Kidney (tissue), 14 donors: ENCODE measurements around the gene FBLN1. TPM values are rescaled to one million over a fixed set of nuclear protein-coding genes. Genes with fewer than 3 reads are reported as not detected.
A peak's percentile ranks its signal among the peaks of the same experiment; 100 is the strongest.

Source experiments
- DNase-seq, 5 donors: peaks; one replicate each; pipeline ENCODE4 v3.0.0-alpha.2; 2013 to 2020
- FAIRE-seq: peaks from 2 replicates; lab custom pipeline; 2012; peaks lifted over from hg19 to GRCh38; lab: Jason Lieb, UNC
- H3K27ac ChIP-seq, 2 donors: one replicate each; pipeline ENCODE4 v1.7.0; 2013; ENCODE audit warnings: low read depth in 2 of 2, low read length in 2 of 2, inconsistent platforms in 1 of 2
- H3K27me3 ChIP-seq: one replicate; pipeline ENCODE4 v1.7.1; 2013; ENCODE audit warnings: low read length, inconsistent platforms; ENCODE audit not compliant: control insufficient read depth, insufficient read depth
- H3K36me3 ChIP-seq, 3 donors: one replicate each; pipeline versions ENCODE4 v1.7.0 to v1.7.1; 2013; ENCODE audit warnings: low read length in 3 of 3, control low read depth in 1 of 3, inconsistent platforms in 1 of 3; ENCODE audit not compliant: insufficient read depth in 3 of 3, control insufficient read depth in 2 of 3
- H3K4me1 ChIP-seq, 3 donors: one replicate each; pipeline versions ENCODE4 v1.7.0 to v1.7.1; 2013; ENCODE audit warnings: low read length in 3 of 3, inconsistent platforms in 1 of 3, low read depth in 1 of 3; ENCODE audit not compliant: control insufficient read depth in 2 of 3, insufficient read depth in 2 of 3
- H3K4me3 ChIP-seq, 3 donors: one replicate each; pipeline versions ENCODE4 v1.7.0 to v1.8.1; 2013; ENCODE audit warnings: low read length in 3 of 3, control low read depth in 1 of 3, inconsistent platforms in 1 of 3
- H3K9ac ChIP-seq, 3 donors: one replicate each; pipeline versions ENCODE4 v1.7.0 to v1.7.1; 2013; ENCODE audit warnings: low read length in 3 of 3, control low read depth in 1 of 3, inconsistent platforms in 1 of 3
- H3K9me3 ChIP-seq, 3 donors: one replicate each; pipeline versions ENCODE4 v1.7.0 to v1.7.1; 2013; ENCODE audit warnings: low read length in 3 of 3, control low read depth in 1 of 3, inconsistent platforms in 1 of 3; ENCODE audit not compliant: control insufficient read depth in 2 of 3, insufficient read depth in 1 of 3
- CTCF ChIP-seq: IDR thresholded peaks from 3 replicates; pipeline ENCODE4 v1.5.1; 2012; ENCODE audit warnings: mild to moderate bottlenecking, moderate library complexity, borderline replicate concordance; ENCODE audit not compliant: insufficient read depth; ENCODE audit errors: extremely low read depth
- intact Hi-C: fragments of 100-400 bp; cut with DNase I; formaldehyde crosslinking; loops from one replicate; pipeline ENCODE4 v1.11.1; 2022
- polyA plus RNA-seq: library from polyadenylated mRNA; stranded (reverse); fragments of 350-450 nt; fragmentation: Illumina TruSeq; extraction: RNeasy Lipid Tissue Mini Kit (QIAGEN cat#74804); gene quantifications from one replicate; pipeline ENCODE4 v1.2.3, GENCODE V29; 2014; ENCODE audit warnings: low read depth, low replicate concordance; ENCODE audit not compliant: insufficient read depth
- total RNA-seq: library from RNA; stranded (reverse); fragmentation: NEBNext Ultra II Directional; extraction: Animal tissue kit (Norgen Biotek cat#: 25700); gene quantifications from one replicate; pipeline ENCODE4 v1.2.1, GENCODE V29; 2021
- donor health status: control.
- donor health status: control.
- donor health status: control.
- donor health status: control.
- donor health status: control.
- donor health status: DM: yes; HTN: yes; CAD: no.
- donor health status: Normal renal cell carcinoma (clear cell type).

FBLN1 gene
- total and polyA plus RNA-seq, 2 donors from 2014 or later: 23.3 to 105 TPM

DNA sequence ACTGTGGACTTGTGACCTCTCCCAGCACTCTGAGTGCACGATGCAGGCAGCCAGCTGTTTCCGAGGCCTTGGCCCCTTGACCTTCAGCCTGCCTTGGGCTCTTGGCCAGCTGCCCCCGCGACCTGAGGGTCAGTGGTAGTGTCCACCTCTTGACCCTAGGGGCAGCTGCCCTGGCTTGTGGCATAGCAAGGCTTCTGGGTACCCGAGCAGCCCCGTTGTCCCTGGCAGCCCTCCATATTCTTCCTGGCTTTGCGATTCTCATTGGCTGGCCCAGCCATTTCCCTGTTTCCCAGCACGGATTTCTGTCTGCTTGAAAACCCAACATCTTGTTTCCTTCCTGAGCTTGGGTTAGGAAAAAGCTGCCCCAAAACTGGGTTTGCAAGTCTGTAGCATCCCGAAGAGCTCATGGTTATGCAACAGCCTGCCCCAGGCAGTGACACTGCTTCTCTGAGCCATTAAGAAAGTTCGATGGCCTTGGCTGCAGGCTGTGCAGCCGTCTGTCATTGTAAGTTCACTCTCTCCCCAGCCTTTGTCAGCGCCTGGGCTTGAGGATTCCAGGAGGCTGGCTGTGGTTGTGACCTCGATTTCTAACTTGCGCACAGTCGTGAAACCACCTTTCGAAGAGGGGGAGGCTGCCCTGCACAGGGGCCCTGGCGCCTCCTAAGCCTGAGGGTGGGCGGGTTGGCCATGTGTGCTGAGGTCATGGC, 48.8 kb downstream of the FBLN1 start:
- DNase-seq (peak in 2 of 5 donors; percentile 50 to 92), FAIRE-seq (no peak)
- Histone ChIP-seq H3K9me3 (no peaks in the 10 kb centered on the region), H3K4me3 (no peak overlapping the region), H3K36me3 (no peaks in the 10 kb centered on the region), H3K27me3 (no peaks in the 10 kb centered on the region), H3K4me1 (peaks cover 0 to 9% (median 3%) of the 10 kb centered on the region in 3 donors), H3K27ac (peak overlapping the region; percentile 2 to 11), H3K9ac (no peak overlapping the region)
- intact Hi-C loops: loop anchor here (10.0 kb wide), 2 partner anchors 107 to 277 kb away; no protein-coding TSS in a partner anchor
- no peak for TF ChIP-seq CTCF

DNA sequence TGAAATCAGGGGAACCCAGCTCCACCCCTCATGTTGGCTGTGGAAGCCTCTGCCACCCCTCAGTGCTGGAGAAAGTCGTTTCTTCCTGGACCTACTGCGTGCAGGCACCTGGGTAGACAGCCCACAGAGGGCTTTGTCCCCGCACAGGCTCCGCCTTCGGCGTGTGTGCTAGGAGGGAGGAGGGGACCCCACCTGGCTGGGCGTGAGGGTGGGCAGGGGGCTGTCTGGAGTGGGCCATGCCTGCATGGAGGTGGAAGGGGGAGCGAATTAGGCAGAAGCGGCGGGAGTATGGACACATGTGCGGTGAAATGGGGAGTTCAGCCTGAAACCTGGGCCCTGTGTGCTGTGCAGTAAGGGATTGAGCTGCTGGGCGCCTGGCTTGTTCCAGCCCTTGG, 49.3 kb downstream of the FBLN1 start:
- intact Hi-C loops: loop anchor here (10.0 kb wide), 2 partner anchors 107 to 277 kb away; no protein-coding TSS in a partner anchor
- FAIRE-seq (no peak), DNase-seq (peak in 2 of 5 donors; percentile 56 to 75)
- no peak for TF ChIP-seq CTCF
- Histone ChIP-seq H3K27ac (no peak overlapping the region), H3K9me3 (no peaks in the 10 kb centered on the region), H3K4me1 (peaks cover 0 to 9% (median 3%) of the 10 kb centered on the region in 3 donors), H3K27me3 (no peaks in the 10 kb centered on the region), H3K4me3 (no peak overlapping the region), H3K36me3 (no peaks in the 10 kb centered on the region), H3K9ac (no peak overlapping the region)

- Histone ChIP-seq H3K4me1 (peaks cover 0 to 9% (median 3%) of the 10 kb centered on the region in 3 donors), H3K4me3 (no peak overlapping the region)
- no peak for FAIRE-seq
These were observed 50.1 kb downstream of the FBLN1 start for GRCh38 chr22:45552580-45553350.

More at GRCh38 chr22:45552580-45553350, 50.1 kb downstream of the FBLN1 start:
- peak; percentile 84 to 95 (median 87) for DNase-seq
- H3K9ac ChIP-seq: no peak overlapping the region
- no peak for TF ChIP-seq CTCF
- no peaks in the 10 kb centered on the region for H3K27me3 ChIP-seq
- H3K9me3 ChIP-seq: no peaks in the 10 kb centered on the region
- peak overlapping the region; percentile 41 to 48 for H3K27ac ChIP-seq
- intact Hi-C loops: loop anchor here (10.0 kb wide), 2 partner anchors 108 to 278 kb away; no protein-coding TSS in a partner anchor
- no peaks in the 10 kb centered on the region for H3K36me3 ChIP-seq
